BJ (cell line): ENCODE data around the gene BBS2. TPM values are rescaled to one million over a fixed set of nuclear protein-coding genes. Genes with fewer than 3 reads are reported as not detected.

Experiments used
- CTCF ChIA-PET: fragments of 350-600 bp; formaldehyde crosslinking; extraction: SDS; loops from one replicate; lab custom pipeline; 2021; ENCODE audit warnings: antibody characterized with exemption, inconsistent platforms; lab: Yijun Ruan, JAX
- POLR2A ChIA-PET: fragments of 300-600 bp; sonication (Branson Sonifier 250); formaldehyde crosslinking; extraction: SDS; loops from one replicate; lab custom pipeline; 2021; ENCODE audit warnings: antibody characterized with exemption; lab: Charles Lee
- DNase-seq: peaks from one replicate; pipeline ENCODE4 v3.0.0-alpha.2; 2011; ENCODE audit warnings: low read depth
- H3K27me3 ChIP-seq: 2 replicates; pipeline ENCODE4 v1.6.0; 2011; ENCODE audit warnings: low read length; ENCODE audit not compliant: control insufficient read depth, insufficient read depth
- H3K36me3 ChIP-seq: 2 replicates; pipeline ENCODE4 v1.5.1; 2011; ENCODE audit warnings: low read length; ENCODE audit not compliant: control insufficient read depth, insufficient read depth
- H3K4me3 ChIP-seq: 2 replicates; pipeline ENCODE4 v1.5.1; 2011; ENCODE audit warnings: low read depth, mild to moderate bottlenecking, control low read depth, low read length
- polyA plus RNA-seq: library from polyadenylated mRNA; depleted of rRNA; stranded (reverse); fragments of >200 nt; gene quantifications from 2 replicates; pipeline ENCODE4 v1.2.3, GENCODE V29; 2011
- TF ChIP-seq, protein P1 (sequence below): IDR thresholded peaks from 2 replicates; pipeline ENCODE4 v1.5.1; 2011; ENCODE audit warnings: low read depth, mild to moderate bottlenecking, control low read depth, inconsistent platforms, low read length, moderate library complexity; ENCODE audit not compliant: insufficient read depth

BBS2 gene
- polyA plus RNA-seq, 1 experiment, result 33.8 TPM

DNA sequence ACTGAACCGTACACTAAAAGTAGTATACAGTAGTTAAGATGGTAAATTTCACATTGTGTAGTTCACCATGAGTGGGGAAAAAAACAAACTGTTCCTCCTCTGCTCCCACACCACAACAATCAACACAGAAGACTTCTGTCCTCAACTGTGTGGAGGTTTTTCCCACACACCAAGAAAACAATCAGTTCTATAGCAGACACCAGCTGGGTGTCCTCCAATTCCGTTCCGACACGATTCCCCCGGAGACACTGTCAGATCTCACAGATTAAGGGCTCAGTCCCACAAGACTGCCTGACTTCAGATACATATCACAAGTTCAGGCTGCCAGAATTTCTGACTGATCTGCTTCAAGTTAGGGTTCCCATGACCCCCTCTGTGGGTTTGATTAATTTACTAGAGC is 31.8 kb downstream of the BBS2 start:
- CTCF ChIA-PET, result interaction anchor here (1.0 to 2.0 kb wide), 2 partner anchors 9 to 44 kb away, joined by 3 to 5 read pairs; no protein-coding TSS in a partner anchor
- no peak overlapping the region for H3K4me3 ChIP-seq
- peaks cover 2% of the 10 kb centered on the region; the same call in 1 of the 2 replicates for H3K36me3 ChIP-seq
- POLR2A ChIA-PET, result no interaction called here
- DNase-seq, result no peak
- TF ChIP-seq, protein P1, sequence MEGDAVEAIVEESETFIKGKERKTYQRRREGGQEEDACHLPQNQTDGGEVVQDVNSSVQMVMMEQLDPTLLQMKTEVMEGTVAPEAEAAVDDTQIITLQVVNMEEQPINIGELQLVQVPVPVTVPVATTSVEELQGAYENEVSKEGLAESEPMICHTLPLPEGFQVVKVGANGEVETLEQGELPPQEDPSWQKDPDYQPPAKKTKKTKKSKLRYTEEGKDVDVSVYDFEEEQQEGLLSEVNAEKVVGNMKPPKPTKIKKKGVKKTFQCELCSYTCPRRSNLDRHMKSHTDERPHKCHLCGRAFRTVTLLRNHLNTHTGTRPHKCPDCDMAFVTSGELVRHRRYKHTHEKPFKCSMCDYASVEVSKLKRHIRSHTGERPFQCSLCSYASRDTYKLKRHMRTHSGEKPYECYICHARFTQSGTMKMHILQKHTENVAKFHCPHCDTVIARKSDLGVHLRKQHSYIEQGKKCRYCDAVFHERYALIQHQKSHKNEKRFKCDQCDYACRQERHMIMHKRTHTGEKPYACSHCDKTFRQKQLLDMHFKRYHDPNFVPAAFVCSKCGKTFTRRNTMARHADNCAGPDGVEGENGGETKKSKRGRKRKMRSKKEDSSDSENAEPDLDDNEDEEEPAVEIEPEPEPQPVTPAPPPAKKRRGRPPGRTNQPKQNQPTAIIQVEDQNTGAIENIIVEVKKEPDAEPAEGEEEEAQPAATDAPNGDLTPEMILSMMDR, result no peak
- no peaks in the 10 kb centered on the region for H3K27me3 ChIP-seq

DNA sequence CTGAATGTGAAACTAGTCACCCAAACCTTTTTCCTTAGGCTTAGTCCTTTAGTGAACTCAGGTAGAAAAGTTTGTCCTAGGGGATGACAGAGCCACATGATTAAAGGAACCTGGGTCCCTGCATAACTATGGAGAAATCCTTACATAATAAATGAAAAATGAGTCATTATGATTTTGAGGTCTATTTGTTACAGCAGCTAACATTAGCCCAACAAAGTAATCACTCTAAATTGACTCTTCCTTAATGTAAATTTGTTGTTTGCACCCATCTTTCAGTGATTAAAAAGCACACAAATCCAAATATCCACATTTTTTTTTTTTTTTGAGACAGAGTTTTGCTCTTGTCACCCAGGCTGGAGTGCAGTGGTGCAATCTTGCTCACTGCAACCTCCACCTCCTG is 36.4 kb downstream of the BBS2 start:
- no peak overlapping the region for H3K4me3 ChIP-seq
- peaks cover 5% of the 10 kb centered on the region; the same call in 1 of the 2 replicates for H3K36me3 ChIP-seq
- DNase-seq, result no peak
- ChIA-PET POLR2A (no interaction called here), CTCF (no interaction called here)
- TF ChIP-seq, protein P1, result no peak
- H3K27me3 ChIP-seq, result no peaks in the 10 kb centered on the region

DNA sequence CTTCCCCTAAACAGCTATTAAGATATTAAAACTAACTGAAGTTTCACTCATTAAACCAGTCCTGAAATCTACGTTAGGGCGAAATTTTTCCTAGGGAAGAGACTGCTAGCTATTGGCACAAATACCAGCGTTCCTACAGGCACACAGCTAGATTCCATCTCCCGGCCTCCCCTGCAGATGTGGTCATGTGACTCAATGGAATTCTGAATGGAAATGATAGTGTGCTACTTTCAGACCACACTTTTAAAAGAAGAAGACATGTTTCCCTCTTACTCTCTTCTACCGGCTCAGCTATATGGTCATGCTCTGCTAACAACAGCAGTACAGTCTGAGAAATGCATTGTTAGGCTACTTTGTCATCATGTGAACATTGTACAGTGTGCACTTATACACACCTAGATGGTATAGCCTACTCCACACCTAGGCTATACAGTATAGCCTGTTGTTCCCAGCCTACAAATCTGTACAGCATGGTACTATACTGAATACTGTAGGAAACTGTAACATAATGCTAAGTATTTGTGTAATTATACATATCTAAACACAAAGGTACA is 37.1 kb downstream of the BBS2 start:
- DNase-seq, result no peak
- POLR2A ChIA-PET, result no interaction called here
- CTCF ChIA-PET, result no interaction called here
- Histone ChIP-seq H3K4me3 (no peak overlapping the region), H3K36me3 (peaks cover 5% of the 10 kb centered on the region; the same call in 1 of the 2 replicates), H3K27me3 (no peaks in the 10 kb centered on the region)
- TF ChIP-seq, protein P1, result no peak

DNA sequence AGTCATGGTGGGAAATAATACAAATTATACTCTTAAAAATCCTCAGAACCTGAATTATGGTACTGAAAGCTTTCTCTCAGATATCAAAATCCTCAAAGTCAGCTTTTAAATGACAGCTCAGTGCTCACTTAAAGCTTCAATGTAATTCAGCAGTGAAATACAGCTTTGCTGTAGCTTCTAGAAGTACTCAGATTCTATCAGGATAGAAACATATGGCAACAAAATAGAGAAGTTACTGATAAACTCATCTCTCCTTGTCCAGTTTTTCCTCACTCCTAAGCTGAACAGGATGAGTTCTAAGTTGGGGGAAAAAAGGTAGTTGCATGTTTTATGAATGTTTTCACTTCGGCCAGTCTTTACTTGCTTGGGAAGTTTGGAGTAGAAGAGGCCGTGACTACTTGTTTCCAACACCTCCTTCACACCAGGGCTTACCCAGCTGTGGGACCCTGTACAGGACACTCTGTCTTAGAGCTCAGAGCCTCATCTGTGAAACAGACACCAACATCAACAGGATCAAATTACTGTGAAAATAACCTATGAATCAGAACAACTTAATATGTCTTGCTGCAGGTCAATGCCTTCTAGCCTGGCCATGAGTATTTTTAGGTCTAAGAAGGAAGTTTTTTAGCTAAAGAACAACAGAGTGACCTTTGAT is 38.2 kb downstream of the BBS2 start:
- TF ChIP-seq, protein P1, result no peak
- DNase-seq, result no peak
- Histone ChIP-seq H3K36me3 (peaks cover 5% of the 10 kb centered on the region; the same call in 1 of the 2 replicates), H3K4me3 (no peak overlapping the region), H3K27me3 (no peaks in the 10 kb centered on the region)
- CTCF ChIA-PET, result no interaction called here
- POLR2A ChIA-PET, result no interaction called here

DNA sequence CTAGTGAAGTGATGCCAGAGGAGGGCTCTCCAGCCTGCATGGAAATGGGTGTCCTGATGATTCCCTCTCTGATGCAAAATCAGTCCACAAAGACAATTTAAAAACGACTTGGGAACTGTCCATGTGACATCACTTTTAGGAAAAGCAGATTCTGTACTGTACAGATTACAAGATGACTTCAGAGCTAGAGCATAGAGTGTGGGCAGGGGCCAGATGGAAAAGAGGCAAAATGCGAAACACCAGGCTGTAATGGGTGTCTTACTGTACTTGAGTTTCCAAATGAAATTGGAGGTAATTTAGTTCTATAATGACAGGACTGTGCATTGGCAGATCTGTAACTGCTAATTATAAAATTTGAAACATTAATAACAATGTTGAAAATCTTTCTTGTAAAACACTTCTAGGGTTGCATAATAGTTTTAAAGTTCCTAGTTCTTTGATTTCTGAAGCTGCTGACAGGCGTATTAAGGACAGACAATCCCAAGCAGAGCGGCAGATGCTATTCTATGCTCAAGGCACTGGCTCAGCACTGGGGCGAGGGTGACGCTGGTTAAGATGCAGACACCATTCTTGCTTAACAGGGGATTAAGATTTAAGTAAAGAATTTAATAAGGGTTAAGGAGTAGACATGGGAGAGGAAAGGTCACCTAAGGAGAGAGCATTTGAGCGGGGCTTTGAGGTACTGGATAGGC is 38.9 kb downstream of the BBS2 start:
- peaks cover 7% of the 10 kb centered on the region; the same call in 1 of the 2 replicates for H3K36me3 ChIP-seq
- CTCF ChIA-PET, result no interaction called here
- no peak for DNase-seq

More for the DNA sequence above, 38.9 kb downstream of the BBS2 start:
- POLR2A ChIA-PET, result interaction anchor here (0.6 kb wide), 1 partner anchor 13 kb away, joined by 3 read pairs; no protein-coding TSS in a partner anchor
- TF ChIP-seq, protein P1, result no peak
- no peak overlapping the region for H3K4me3 ChIP-seq
- H3K27me3 ChIP-seq, result no peaks in the 10 kb centered on the region
